Measurements from ENCODE around the gene HSD17B3.
A peak's percentile ranks its signal among the peaks of the same experiment; 100 is the strongest.

The HSD17B3 gene

DNA sequence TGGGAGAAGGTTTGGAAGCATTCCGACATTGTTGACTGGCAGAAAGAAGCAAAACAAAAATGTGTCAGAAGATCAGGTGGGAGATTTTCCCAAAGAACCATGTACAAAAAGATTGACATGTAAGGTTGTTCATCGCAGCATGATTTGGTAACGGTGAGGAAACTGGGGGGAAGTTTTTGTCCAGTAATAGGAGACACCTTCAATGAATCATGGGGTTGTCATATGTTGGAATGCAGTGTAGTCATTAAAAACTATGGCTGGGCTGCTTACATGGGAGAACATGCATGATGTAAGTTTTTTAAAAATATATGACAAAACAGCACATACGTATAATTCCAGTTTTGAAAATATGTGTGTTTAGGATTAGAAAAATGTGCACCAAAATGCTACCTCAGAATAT, 50.5 kb downstream of the HSD17B3 start:
- TF ChIP-seq POLR2A (IDR thresholded peaks at IDR 0.05; ENCODE audit: extremely low read depth, insufficient read length) (no peak), MYC (IDR thresholded peaks at IDR 0.05; ENCODE audit: low read depth, low read length) (no peak)
- TF ChIP-seq, protein P1, sequence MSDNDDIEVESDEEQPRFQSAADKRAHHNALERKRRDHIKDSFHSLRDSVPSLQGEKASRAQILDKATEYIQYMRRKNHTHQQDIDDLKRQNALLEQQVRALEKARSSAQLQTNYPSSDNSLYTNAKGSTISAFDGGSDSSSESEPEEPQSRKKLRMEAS (IDR thresholded peaks at IDR 0.05; ENCODE audit: low read depth, low read length): no peak
- TF ChIP-seq, protein P2, sequence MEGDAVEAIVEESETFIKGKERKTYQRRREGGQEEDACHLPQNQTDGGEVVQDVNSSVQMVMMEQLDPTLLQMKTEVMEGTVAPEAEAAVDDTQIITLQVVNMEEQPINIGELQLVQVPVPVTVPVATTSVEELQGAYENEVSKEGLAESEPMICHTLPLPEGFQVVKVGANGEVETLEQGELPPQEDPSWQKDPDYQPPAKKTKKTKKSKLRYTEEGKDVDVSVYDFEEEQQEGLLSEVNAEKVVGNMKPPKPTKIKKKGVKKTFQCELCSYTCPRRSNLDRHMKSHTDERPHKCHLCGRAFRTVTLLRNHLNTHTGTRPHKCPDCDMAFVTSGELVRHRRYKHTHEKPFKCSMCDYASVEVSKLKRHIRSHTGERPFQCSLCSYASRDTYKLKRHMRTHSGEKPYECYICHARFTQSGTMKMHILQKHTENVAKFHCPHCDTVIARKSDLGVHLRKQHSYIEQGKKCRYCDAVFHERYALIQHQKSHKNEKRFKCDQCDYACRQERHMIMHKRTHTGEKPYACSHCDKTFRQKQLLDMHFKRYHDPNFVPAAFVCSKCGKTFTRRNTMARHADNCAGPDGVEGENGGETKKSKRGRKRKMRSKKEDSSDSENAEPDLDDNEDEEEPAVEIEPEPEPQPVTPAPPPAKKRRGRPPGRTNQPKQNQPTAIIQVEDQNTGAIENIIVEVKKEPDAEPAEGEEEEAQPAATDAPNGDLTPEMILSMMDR (IDR thresholded peaks at IDR 0.05; ENCODE audit: low read depth, low read length): no peak
- DNase-seq (ENCODE audit: low read depth): no peak
- H3K4me3 ChIP-seq (ENCODE audit: low read depth, low read length): no peak overlapping the region

DNA sequence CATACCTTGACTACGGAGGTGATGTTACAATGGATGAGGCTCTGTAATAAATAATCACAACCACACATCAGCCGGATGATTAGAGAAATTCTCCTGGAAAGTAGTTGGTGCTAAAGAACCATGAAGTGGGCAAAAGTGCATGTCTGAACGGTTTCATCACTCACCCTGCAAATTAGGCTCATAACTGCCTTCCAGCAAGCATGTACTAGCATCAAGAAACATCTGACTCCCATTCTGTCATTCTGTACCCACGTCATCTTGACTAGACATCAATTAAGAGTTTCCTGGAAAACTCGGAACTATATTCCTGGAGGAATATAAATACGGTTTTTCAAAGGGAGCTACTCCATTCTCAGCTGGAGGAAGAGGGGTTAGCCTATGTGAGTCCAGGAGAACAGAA, 52.2 kb downstream of the HSD17B3 start:
- TF ChIP-seq, protein P2 (IDR thresholded peaks at IDR 0.05; ENCODE audit: low read depth, low read length): no peak
- TF ChIP-seq, protein P1 (IDR thresholded peaks at IDR 0.05; ENCODE audit: low read depth, low read length): no peak
- TF ChIP-seq POLR2A (IDR thresholded peaks at IDR 0.05; ENCODE audit: extremely low read depth, insufficient read length) (no peak), MYC (IDR thresholded peaks at IDR 0.05; ENCODE audit: low read depth, low read length) (no peak)
- no peak for DNase-seq (ENCODE audit: low read depth)
- no peak overlapping the region for H3K4me3 ChIP-seq (ENCODE audit: low read depth, low read length)

DNA sequence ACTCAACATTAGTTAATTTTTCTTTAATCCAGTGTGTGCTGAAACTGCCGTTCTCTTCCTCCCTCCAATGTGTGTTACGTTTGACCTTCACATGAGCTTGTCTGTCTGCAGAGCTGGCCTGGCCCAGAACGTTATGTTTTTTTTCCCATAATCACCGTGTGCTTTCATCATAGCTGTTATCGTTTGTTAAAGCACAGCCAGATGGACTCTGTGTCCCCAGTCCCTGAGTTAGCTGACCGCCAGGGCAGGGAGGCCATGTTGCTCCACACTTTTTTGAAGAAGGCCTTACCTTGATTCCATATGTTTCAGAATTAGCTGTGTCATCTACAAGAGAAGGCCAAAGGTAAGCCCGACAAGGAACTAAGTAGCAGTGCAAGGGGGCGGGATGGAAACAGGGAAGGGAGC, 55.7 kb downstream of the HSD17B3 start:
- TF ChIP-seq, protein P2 (IDR thresholded peaks at IDR 0.05; ENCODE audit: low read depth, low read length): no peak
- TF ChIP-seq MYC (IDR thresholded peaks at IDR 0.05; ENCODE audit: low read depth, low read length) (no peak), POLR2A (IDR thresholded peaks at IDR 0.05; ENCODE audit: extremely low read depth, insufficient read length) (no peak)
- TF ChIP-seq, protein P1 (IDR thresholded peaks at IDR 0.05; ENCODE audit: low read depth, low read length): no peak
- DNase-seq (ENCODE audit: low read depth): no peak
- H3K4me3 ChIP-seq (ENCODE audit: low read depth, low read length): no peak overlapping the region

DNA sequence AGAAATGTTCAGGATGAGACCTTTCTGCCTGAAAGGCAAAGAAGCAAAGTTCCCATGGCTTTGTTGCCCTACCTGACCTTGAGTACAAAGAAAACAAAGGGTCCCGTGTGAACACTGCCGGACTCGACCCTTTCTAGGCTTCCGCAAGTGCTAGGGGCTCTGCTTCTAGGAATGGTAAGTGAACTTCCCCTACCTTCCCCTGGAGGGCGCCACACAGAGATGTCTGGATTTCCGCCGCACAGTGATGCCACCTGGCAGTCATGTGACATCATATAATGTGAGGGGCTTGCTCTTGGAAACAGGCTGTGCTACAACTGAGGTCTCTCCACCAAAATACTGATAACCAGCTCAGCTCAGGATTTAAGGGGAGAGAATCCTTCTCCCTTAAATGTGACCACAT, 56.6 kb downstream of the HSD17B3 start:
- TF ChIP-seq, protein P2 (IDR thresholded peaks at IDR 0.05; ENCODE audit: low read depth, low read length): peak; percentile 45
- TF ChIP-seq, protein P1 (IDR thresholded peaks at IDR 0.05; ENCODE audit: low read depth, low read length): no peak
- peak; percentile 15 for DNase-seq (ENCODE audit: low read depth)
- H3K4me3 ChIP-seq (ENCODE audit: low read depth, low read length): no peak overlapping the region

DNA sequence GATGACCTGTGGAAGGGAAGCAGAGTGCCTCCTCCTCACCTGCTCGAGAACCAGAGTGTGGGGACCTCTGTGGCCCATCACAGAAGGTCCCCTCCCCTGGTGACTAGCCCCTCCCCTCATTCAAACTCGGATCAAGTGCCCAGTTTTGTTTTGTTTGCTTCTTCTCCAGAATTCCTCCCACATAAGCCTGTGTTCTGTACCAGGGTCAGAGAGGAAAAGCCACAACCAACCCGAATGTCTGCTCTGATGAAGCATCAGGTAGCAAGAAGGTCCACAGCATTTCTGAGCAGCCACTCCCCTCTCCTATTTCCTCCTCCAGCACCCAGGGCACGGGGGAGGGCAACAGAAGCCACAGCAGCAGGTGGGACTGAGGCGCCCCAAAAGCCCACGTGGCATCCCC, 58.2 kb downstream of the HSD17B3 start:
- TF ChIP-seq, protein P2 (IDR thresholded peaks at IDR 0.05; ENCODE audit: low read depth, low read length): no peak
- no peak for TF ChIP-seq POLR2A (IDR thresholded peaks at IDR 0.05; ENCODE audit: extremely low read depth, insufficient read length)
- TF ChIP-seq, protein P1 (IDR thresholded peaks at IDR 0.05; ENCODE audit: low read depth, low read length): no peak
- no peak for TF ChIP-seq MYC (IDR thresholded peaks at IDR 0.05; ENCODE audit: low read depth, low read length)
- DNase-seq (ENCODE audit: low read depth): no peak
- no peak overlapping the region for H3K4me3 ChIP-seq (ENCODE audit: low read depth, low read length)

DNA sequence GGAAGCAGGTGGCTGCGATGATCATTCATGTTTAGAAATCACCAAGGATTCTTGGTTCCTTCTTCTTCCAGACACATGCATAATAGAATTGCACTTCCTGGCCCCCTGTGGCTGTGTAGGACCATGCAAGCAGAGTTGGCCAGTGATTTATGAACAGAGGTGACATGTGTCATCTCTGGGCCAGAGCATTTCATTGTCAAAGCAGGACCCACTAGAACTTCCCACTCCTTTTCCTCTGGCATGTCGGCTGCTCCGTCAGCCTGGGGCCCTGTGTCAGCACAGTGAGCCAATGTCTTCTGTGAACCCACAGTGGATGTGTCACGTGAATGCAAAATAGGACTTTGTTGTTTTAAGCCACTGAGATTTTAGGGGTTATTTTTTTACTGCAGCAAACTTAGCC, 59.2 kb downstream of the HSD17B3 start:
- TF ChIP-seq, protein P2 (IDR thresholded peaks at IDR 0.05; ENCODE audit: low read depth, low read length): no peak
- TF ChIP-seq, protein P1 (IDR thresholded peaks at IDR 0.05; ENCODE audit: low read depth, low read length): no peak
- no peak for TF ChIP-seq MYC (IDR thresholded peaks at IDR 0.05; ENCODE audit: low read depth, low read length)
- TF ChIP-seq POLR2A (IDR thresholded peaks at IDR 0.05; ENCODE audit: extremely low read depth, insufficient read length): no peak
- no peak overlapping the region for H3K4me3 ChIP-seq (ENCODE audit: low read depth, low read length)
- no peak for DNase-seq (ENCODE audit: low read depth)
